Measurements from ENCODE around the gene SPDEF. TPM values are rescaled to one million over a fixed set of nuclear protein-coding genes. Genes with fewer than 3 reads are reported as not detected.

The SPDEF gene
- total RNA-seq, 4 donors from 2014 or later, result 9.0 to 57.3 (median 31.5) TPM

GRCh38 chr6:34496103-34496685 is 59.9 kb downstream of the SPDEF start:
- H3K4me3 ChIP-seq, result no peak overlapping the region
- TF ChIP-seq POLR2AphosphoS5 (IDR thresholded peaks at IDR 0.05) (no peak), EP300 (IDR thresholded peaks at IDR 0.05; ENCODE audit: low read depth) (no peak), POLR2A (IDR thresholded peaks at IDR 0.05) (no peak), CTCF (IDR thresholded peaks at IDR 0.05) (no peak)
- H3K36me3 ChIP-seq, result no peaks in the 10 kb centered on the region
- no peaks in the 10 kb centered on the region for H3K27me3 ChIP-seq
- intact Hi-C loops (cut with DNase I; ENCODE audit: low total_unique reads), result no loop called here
- no peak overlapping the region for H3K27ac ChIP-seq
- in situ Hi-C loops (cut with MboI; ENCODE audit: low pct_ligation_motif_present in 1 of 4, low pct_unique_long_range_greater_than_20kb in 1 of 4, low sequenced_read_pairs in 3 of 4), result no loop called here
- 60% methylated on average over 9 of the region's 9 CpGs; no CpG with 5 or more reads in 1 of the 2 donors for WGBS, 2 donors (ENCODE audit: low coverage in 1 of 2)
- H3K9me3 ChIP-seq, result peaks cover 5% of the 10 kb centered on the region in 2 donors
- no peak for DNase-seq
- peaks cover 0 to 2% (median 0%) of the 10 kb centered on the region in 4 donors for H3K4me1 ChIP-seq

DNA sequence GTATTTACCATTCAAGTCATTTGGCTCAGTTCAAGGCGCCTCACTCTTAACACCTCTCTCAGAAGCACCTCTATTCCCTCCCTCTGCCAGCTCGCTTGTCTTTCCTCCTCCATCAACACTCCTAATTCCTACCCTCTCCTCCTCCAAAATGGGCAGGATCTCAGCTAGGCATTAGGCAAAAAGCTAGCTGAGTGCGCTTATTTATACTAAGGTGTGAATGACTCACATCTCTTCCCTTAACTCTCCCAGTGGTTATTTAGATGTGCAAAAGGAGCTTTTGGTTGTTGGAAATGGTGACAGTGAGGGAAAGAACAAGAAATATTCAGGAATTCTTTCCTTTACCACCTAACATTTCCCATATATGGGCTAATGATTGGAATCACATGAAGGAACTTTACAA is 61.2 kb downstream of the SPDEF start:
- TF ChIP-seq POLR2A (IDR thresholded peaks at IDR 0.05), result no peak
- no peak for TF ChIP-seq EP300 (IDR thresholded peaks at IDR 0.05; ENCODE audit: low read depth)
- no peak for TF ChIP-seq POLR2AphosphoS5 (IDR thresholded peaks at IDR 0.05)
- TF ChIP-seq CTCF (IDR thresholded peaks at IDR 0.05), result no peak
- 65 to 91% methylated on average over 3 of the region's 3 CpGs for whole genome bisulfite sequencing, 2 donors (ENCODE audit: low coverage in 1 of 2)
- Histone ChIP-seq H3K36me3 (no peaks in the 10 kb centered on the region), H3K9me3 (no peaks in the 10 kb centered on the region), H3K4me3 (no peak overlapping the region), H3K27ac (no peak overlapping the region), H3K27me3 (no peaks in the 10 kb centered on the region), H3K4me1 (peaks cover 0 to 4% (median 0%) of the 10 kb centered on the region in 4 donors)
- intact Hi-C loops (cut with DNase I; ENCODE audit: low total_unique reads), result no loop called here
- in situ Hi-C loops (cut with MboI; ENCODE audit: low pct_ligation_motif_present in 1 of 4, low pct_unique_long_range_greater_than_20kb in 1 of 4, low sequenced_read_pairs in 3 of 4), result no loop called here
- no peak for DNase-seq

GRCh38 chr6:34493344-34493743 is 62.8 kb downstream of the SPDEF start:
- TF ChIP-seq CTCF (IDR thresholded peaks at IDR 0.05), result no peak
- TF ChIP-seq POLR2A (IDR thresholded peaks at IDR 0.05), result no peak
- TF ChIP-seq EP300 (IDR thresholded peaks at IDR 0.05; ENCODE audit: low read depth), result no peak
- TF ChIP-seq POLR2AphosphoS5 (IDR thresholded peaks at IDR 0.05), result no peak
- H3K27me3 ChIP-seq, result no peaks in the 10 kb centered on the region
- H3K4me3 ChIP-seq, result no peak overlapping the region
- peaks cover 0 to 4% (median 0%) of the 10 kb centered on the region in 4 donors for H3K4me1 ChIP-seq
- WGBS, 2 donors (ENCODE audit: low coverage in 1 of 2), result 74% methylated on average over 4 of the region's 4 CpGs; no CpG with 5 or more reads in 1 of the 2 donors
- intact Hi-C loops (cut with DNase I; ENCODE audit: low total_unique reads), result no loop called here
- H3K27ac ChIP-seq, result no peak overlapping the region
- H3K36me3 ChIP-seq, result no peaks in the 10 kb centered on the region
- no peaks in the 10 kb centered on the region for H3K9me3 ChIP-seq
- DNase-seq, result no peak
- in situ Hi-C loops (cut with MboI; ENCODE audit: low pct_ligation_motif_present in 1 of 4, low pct_unique_long_range_greater_than_20kb in 1 of 4, low sequenced_read_pairs in 3 of 4), result no loop called here

- Histone ChIP-seq H3K4me3 (no peak overlapping the region), H3K4me1 (peaks cover 0 to 4% (median 0%) of the 10 kb centered on the region in 4 donors), H3K27me3 (no peaks in the 10 kb centered on the region), H3K27ac (peak overlapping the region in 2 of 4 donors; percentile 38 to 51), H3K9me3 (no peaks in the 10 kb centered on the region), H3K36me3 (no peaks in the 10 kb centered on the region)
- WGBS, 2 donors (ENCODE audit: low coverage in 1 of 2), result 55 to 60% methylated on average over 1 to 9 of the region's 10 CpGs
- no peak for DNase-seq
- TF ChIP-seq EP300 (IDR thresholded peaks at IDR 0.05; ENCODE audit: low read depth) (no peak), CTCF (IDR thresholded peaks at IDR 0.05) (no peak), POLR2AphosphoS5 (IDR thresholded peaks at IDR 0.05) (no peak), POLR2A (IDR thresholded peaks at IDR 0.05) (no peak)
- in situ Hi-C loops (cut with MboI; ENCODE audit: low pct_ligation_motif_present in 1 of 4, low pct_unique_long_range_greater_than_20kb in 1 of 4, low sequenced_read_pairs in 3 of 4), result no loop called here
- intact Hi-C loops (cut with DNase I; ENCODE audit: low total_unique reads), result no loop called here
These were observed 65.1 kb downstream of the SPDEF start for GRCh38 chr6:34491091-34491430.
